ENCODE data around the gene MID2. TPM values are rescaled to one million over a fixed set of nuclear protein-coding genes. Genes with fewer than 3 reads are reported as not detected.
"Not testable (repeated sequence)": the region's sequence is repeated elsewhere in the genome, so short reads cannot be mapped to it uniquely, and the experiment has no call there.

Gene MID2
- 10 to 100 TPM; 18.7 to 37.9 (median 26.5) TPM for total RNA-seq

DNA sequence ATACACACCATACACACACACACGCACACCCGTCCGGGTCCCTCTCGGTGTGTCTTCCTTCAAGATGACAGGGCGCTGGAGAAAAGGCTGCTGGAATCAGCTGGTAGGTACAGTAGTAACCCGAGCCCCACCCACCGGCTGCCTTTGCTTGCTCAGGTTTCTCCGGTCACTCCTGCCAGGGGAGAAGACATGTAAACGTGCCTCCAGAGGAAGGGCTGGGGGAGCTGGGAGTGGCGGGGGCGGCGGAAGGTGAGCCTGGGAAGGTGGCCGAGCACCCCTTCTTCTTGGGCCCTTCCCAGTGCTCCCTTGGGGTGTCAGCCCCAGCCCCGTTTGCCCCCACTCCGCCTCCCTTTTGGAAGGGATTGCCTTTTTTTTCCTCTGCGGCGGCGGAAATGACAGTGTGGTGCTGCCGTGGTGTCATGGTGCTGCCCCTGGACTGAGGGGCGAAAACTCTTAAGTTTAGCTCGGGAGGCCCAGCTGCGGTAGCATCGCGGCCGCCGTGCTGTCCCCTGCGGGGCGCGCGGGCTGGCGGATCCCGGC lies at the start of gene MID2:
MID2 (plus strand) TSS at position 169 of the 540 bp plus-strand sequence. CDS start 561 bp downstream, outside the sequence.
- TF ChIP-seq CTCF (IDR thresholded peaks at IDR 0.05), result no peak
- ATAC-seq (ENCODE audit: low FRiP score) (peak; percentile 50), DNase-seq (ENCODE audit: low spot score) (no peak)

DNA sequence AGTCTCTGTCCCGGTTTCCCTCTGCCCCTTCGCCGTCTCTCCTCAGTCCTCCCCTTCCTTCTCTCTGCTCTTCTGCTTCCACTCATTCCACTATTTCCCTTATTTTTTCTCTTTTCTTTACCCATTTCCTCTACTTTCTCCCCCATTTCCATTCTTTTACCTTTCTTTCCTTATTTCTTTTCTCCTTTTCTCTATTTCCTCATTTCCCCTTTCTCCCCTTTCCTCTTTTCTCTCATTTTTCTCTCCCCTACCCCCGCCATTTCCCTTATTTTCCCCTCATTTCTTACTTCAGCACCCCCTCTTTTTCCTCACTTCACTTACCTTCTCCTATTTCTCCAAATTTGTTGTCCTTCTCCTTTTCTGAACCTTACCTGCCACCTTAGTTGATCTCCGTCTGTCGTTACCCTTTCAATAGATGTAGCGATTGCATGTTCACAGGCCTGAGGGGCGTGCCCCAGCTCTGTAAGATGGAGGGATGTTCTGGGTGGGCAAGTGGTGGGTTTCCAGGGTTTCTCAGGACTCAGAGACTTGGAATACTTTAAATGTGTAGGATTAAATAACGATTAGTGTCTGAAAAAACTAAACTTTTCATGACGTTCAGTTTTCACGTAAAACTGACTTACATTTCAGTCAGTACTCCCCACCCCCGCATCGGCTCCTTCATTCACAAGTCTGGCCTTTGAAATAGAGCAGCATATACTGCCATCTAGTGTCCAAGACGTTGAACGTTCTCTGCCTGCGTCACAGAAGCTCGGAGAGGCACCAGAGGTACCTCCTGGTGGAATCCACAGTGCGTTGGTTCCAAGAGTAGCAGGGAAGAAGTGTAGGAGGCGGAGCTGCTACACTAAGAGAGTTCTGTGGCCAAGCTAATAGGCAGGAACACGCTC lies 48.8 kb upstream of the MID2 start:
- ATAC-seq (ENCODE audit: low FRiP score) (peak; percentile 89), DNase-seq (ENCODE audit: low spot score) (peak; percentile 64)
- TF ChIP-seq CTCF (IDR thresholded peaks at IDR 0.05), result peak in 1 of 3 donors; percentile 70

- DNase-seq (ENCODE audit: low spot score) (no peak), ATAC-seq (ENCODE audit: low FRiP score) (no peak)
- TF ChIP-seq CTCF (IDR thresholded peaks at IDR 0.05), result no peak
Measured at GRCh38 chrX:107777536-107777832, 48.2 kb upstream of the MID2 start, which contains the start of gene NCBP2L. TSS of gene NCBP2L (plus strand) at chrX:107777733. CDS start at chrX:107794221, 16,488 bp downstream.

- no peak for DNase-seq (ENCODE audit: low spot score)
- no peak for TF ChIP-seq CTCF (IDR thresholded peaks at IDR 0.05)
- ATAC-seq (ENCODE audit: low FRiP score), result no peak
Measured at GRCh38 chrX:107780525-107780924, 45.1 kb upstream of the MID2 start.

GRCh38 chrX:107787827-107788226 lies 37.8 kb upstream of the MID2 start:
- ATAC-seq (ENCODE audit: low FRiP score) (no peak), DNase-seq (ENCODE audit: low spot score) (no peak)
- no peak for TF ChIP-seq CTCF (IDR thresholded peaks at IDR 0.05)

DNA sequence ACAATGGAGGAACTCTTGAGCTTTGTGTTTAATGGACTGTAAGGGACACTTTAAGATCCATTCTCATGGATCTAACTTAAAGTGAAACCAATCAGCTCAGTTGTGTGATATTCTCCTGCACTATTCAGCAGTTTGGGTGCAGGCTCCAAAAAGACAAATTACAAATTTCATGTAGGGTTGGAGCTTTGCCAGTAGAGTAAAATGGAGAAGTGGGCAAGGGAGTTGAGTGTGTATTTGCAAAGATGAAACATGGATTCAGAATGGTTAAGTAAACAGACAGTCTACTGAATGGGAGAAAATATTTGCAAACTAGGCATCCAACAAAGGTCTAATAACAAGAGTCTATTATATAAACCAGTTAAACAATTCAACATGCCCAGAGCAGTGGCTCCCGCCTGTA lies 21.2 kb upstream of the MID2 start:
- TF ChIP-seq CTCF (IDR thresholded peaks at IDR 0.05), result no peak
- DNase-seq (ENCODE audit: low spot score), result no peak
- no peak for ATAC-seq (ENCODE audit: low FRiP score)

DNA sequence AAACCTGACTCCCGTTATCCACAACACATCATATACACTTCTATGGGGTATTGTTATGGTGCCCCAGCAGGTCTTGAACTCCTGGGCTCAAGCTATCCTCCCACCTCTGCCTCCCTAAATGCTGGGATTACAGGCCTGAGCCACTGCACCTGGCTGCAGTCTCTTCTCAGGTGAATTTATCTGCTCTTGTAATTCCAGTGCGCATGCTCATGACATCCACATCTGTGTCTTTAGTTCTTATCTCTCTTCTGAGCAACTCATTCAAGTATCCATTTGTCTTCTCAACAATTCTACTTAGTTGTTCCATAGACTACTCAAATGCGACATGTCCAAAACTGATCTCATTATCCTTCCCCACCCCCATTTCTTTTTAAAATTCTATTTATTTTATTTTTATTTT lies 20.5 kb upstream of the MID2 start:
- TF ChIP-seq CTCF (IDR thresholded peaks at IDR 0.05), result no peak
- ATAC-seq (ENCODE audit: low FRiP score) (no peak), DNase-seq (ENCODE audit: low spot score) (no peak)

- ATAC-seq (ENCODE audit: low FRiP score); DNase-seq (ENCODE audit: low spot score): not testable (repeated sequence)
Measured at GRCh38 chrX:107810053-107810452, 15.6 kb upstream of the MID2 start.
